Testis (tissue), 2 donors: ENCODE measurements around the gene SIX5.

ENCODE experiments used
- CTCF ChIP-seq, 3 experiments: fragments of 450-650 bp in 2 of 3; fragments of 200-600 bp in 1 of 3; sonication (generic) in 1 of 3; IDR thresholded peaks; one replicate each; pipeline ENCODE4 v1.5.1; 2016 to 2019; ENCODE audit warnings: antibody characterized with exemption in 3 of 3, mild to moderate bottlenecking in 2 of 3, moderate library complexity in 1 of 3
- POLR2A ChIP-seq: fragments of 450-650 bp; IDR thresholded peaks from one replicate; pipeline ENCODE4 v1.6.1; 2017; ENCODE audit warnings: antibody characterized with exemption, mild to moderate bottlenecking, moderate library complexity

GRCh38 chr19:45769821-45770191, 754 bp upstream of the SIX5 start:
- no peak for TF ChIP-seq CTCF (IDR thresholded peaks at IDR 0.05)
- no peak for TF ChIP-seq POLR2A
